Endothelial cell (in vitro differentiated cells): Measurements from ENCODE around the gene MT4. TPM values are rescaled to one million over a fixed set of nuclear protein-coding genes. Genes with fewer than 3 reads are reported as not detected.

Source experiments
- DNase-seq: peaks from one replicate; pipeline ENCODE4 v3.0.0; 2021; ENCODE audit warnings: low spot score
- H3K27ac Mint-ChIP-seq: one replicate; pipeline ENCODE4 v1.8.0; 2021; ENCODE audit warnings: mixed read lengths, inconsistent platforms; ENCODE audit not compliant: unreplicated experiment
- H3K27me3 Mint-ChIP-seq: one replicate; pipeline ENCODE4 v1.8.0; 2021; ENCODE audit warnings: mild to moderate bottlenecking, moderate library complexity, mixed read lengths, inconsistent platforms; ENCODE audit not compliant: unreplicated experiment
- H3K36me3 Mint-ChIP-seq: one replicate; pipeline ENCODE4 v1.8.0; 2021; ENCODE audit warnings: mild to moderate bottlenecking, low read depth, mixed read lengths, inconsistent platforms; ENCODE audit not compliant: unreplicated experiment
- H3K4me1 Mint-ChIP-seq: one replicate; pipeline ENCODE4 v1.8.0; 2021; ENCODE audit warnings: mild to moderate bottlenecking, mixed read lengths, inconsistent platforms; ENCODE audit not compliant: unreplicated experiment
- H3K4me3 Mint-ChIP-seq: one replicate; pipeline ENCODE4 v1.8.0; 2021; ENCODE audit warnings: mild to moderate bottlenecking, mixed read lengths, inconsistent platforms; ENCODE audit not compliant: unreplicated experiment
- H3K9me3 Mint-ChIP-seq: one replicate; pipeline ENCODE4 v1.8.0; 2021; ENCODE audit warnings: mixed read lengths, inconsistent platforms; ENCODE audit not compliant: unreplicated experiment
- total RNA-seq: library from RNA; stranded (reverse); fragmentation: NEBNext Ultra II Directional; extraction: Animal tissue kit (Norgen Biotek cat#: 25700); gene quantifications from one replicate; pipeline ENCODE4 v1.2.1, GENCODE V29; 2021; ENCODE audit not compliant: unreplicated experiment
- TF ChIP-seq, protein P1 (sequence below): fragments of 200-600 bp; sonication (generic); IDR thresholded peaks from one replicate; pipeline ENCODE4 v1.5.0; 2021; ENCODE audit warnings: antibody characterized with exemption; ENCODE audit not compliant: unreplicated experiment

The MT4 gene
- total RNA-seq, 1 donor from 2014 or later, result not detected

DNA sequence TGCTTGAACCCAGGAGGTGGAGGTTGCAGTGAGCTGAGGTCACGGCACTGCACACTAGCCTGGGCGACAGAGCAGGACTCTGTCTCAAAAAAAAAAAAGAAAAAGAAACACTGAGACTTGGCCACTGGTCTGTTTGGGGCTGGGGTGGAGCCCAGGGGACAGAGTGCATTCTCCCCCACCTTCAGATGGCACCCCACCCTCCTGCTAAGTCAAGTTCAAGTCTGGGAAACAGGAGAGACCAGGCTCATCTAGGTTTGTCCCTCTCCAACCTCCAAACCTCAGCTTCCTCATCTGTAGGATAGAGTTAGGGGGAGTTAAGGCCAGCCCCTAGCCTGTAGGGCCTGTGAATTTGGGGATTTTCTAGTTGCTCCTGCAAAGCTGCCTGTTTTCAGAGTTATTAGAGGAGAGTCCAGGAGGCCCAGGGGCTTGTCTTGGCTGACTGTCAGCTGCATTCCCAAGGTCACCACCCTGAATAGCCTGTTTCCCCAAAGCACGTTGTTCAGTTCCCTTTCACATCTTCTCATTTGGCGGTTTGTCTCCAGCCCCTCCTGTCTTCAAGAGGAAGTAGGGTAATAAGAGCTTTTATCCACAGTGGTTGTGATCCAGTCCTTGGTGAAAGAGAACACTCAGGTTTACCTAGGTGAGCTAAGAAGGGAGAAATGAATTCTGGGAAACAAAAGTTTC, 26.6 kb downstream of the MT4 start:
- TF ChIP-seq, protein P1, sequence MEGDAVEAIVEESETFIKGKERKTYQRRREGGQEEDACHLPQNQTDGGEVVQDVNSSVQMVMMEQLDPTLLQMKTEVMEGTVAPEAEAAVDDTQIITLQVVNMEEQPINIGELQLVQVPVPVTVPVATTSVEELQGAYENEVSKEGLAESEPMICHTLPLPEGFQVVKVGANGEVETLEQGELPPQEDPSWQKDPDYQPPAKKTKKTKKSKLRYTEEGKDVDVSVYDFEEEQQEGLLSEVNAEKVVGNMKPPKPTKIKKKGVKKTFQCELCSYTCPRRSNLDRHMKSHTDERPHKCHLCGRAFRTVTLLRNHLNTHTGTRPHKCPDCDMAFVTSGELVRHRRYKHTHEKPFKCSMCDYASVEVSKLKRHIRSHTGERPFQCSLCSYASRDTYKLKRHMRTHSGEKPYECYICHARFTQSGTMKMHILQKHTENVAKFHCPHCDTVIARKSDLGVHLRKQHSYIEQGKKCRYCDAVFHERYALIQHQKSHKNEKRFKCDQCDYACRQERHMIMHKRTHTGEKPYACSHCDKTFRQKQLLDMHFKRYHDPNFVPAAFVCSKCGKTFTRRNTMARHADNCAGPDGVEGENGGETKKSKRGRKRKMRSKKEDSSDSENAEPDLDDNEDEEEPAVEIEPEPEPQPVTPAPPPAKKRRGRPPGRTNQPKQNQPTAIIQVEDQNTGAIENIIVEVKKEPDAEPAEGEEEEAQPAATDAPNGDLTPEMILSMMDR, result no peak
- H3K27me3 Mint-ChIP-seq, result peaks cover 27% of the 10 kb centered on the region
- H3K4me1 Mint-ChIP-seq, result peaks cover 13% of the 10 kb centered on the region
- no peaks in the 10 kb centered on the region for H3K9me3 Mint-ChIP-seq
- no peak overlapping the region for H3K4me3 Mint-ChIP-seq
- DNase-seq, result no peak
- no peaks in the 10 kb centered on the region for H3K36me3 Mint-ChIP-seq
- H3K27ac Mint-ChIP-seq, result no peak overlapping the region

DNA sequence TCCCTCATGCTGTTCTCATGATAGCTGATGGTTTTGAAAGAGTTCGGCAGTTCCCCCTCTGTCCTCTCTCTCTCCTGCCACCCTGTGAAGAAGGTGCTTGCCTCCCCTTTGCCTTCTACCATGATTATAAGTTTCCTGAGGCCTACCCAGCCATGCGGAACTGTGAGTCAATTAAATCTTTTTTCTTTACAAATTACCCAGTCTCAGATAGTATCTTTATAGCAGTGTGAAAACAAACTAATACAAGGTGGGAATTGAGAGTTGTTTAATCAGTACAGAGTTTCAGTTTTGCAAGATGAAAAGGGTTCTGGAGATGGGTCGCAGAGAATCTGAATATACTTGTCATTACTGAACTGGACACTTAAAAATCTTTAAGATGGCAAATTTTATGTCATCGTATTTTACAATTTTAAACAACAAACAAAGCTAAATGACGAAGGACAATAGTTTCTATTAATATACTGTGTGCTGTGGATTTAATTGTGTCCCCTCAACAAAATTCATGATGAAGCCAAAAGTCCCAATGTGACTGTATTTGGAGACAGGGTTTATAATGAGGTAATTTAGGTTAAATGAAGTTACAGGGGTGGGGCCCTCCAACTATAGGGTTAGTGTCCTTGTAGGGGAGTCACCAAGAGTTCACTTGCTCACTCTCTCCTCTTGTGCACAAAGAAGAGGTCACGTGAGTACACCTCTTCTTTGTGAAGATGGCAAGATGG, 28.9 kb downstream of the MT4 start:
- H3K27me3 Mint-ChIP-seq, result peaks cover 14% of the 10 kb centered on the region

DNA sequence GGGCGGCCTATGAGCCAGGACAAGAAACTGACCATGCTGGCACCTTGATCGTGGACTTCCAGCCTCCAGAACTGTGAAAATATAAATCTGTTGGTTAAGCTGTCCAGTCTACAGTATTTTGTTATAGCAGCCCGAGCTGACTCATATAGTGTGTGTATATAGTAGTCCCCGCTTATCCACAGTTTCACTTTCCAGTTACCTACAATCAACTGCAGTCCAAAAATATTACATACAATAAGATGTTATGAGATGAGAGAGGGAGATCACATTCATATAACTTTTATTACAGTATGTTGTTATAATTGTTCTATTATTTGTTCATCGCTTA, 29.4 kb downstream of the MT4 start:
- H3K4me1 Mint-ChIP-seq, result peaks cover 9% of the 10 kb centered on the region
- no peak for DNase-seq
- H3K9me3 Mint-ChIP-seq, result no peaks in the 10 kb centered on the region
- no peak overlapping the region for H3K4me3 Mint-ChIP-seq
- TF ChIP-seq, protein P1, result no peak
- no peak overlapping the region for H3K27ac Mint-ChIP-seq
- H3K27me3 Mint-ChIP-seq, result peaks cover 12% of the 10 kb centered on the region
- no peaks in the 10 kb centered on the region for H3K36me3 Mint-ChIP-seq

More for the DNA sequence above, 28.9 kb downstream of the MT4 start:
- no peak for DNase-seq
- Mint-ChIP-seq H3K9me3 (no peaks in the 10 kb centered on the region), H3K4me1 (peaks cover 11% of the 10 kb centered on the region), H3K36me3 (no peaks in the 10 kb centered on the region), H3K27ac (no peak overlapping the region), H3K4me3 (no peak overlapping the region)
- TF ChIP-seq, protein P1, result no peak

DNA sequence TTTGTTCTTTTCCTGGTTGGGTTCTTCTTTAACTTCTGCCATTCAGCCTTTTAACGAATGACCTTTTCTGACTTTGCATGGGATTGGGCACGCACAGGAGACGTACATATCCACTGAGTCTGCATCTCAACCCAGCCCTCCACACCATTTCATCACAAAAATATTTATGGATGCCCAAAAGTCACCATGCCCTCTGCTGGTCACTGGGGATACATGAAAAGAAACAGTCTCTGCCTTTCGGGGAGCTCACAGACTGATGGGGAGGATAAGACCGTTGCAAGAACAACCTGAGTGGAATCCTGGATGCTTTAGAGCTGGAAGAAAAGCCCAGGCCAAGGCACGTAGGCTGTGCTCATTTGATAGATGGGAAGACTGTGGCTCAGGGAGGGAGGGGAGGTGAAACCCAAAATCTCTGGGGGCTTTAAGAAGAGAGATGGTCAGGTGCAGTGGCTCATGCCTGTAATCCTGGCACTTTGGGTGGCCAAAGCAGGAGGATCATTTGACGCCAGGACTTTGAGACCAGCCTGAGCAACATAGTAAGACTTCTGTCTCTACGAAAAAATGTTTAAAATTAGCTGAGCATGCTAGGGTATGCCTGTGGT, 35.6 kb downstream of the MT4 start:
- Mint-ChIP-seq H3K27me3 (peaks cover 12% of the 10 kb centered on the region), H3K27ac (no peak overlapping the region), H3K4me3 (no peak overlapping the region), H3K4me1 (no peaks in the 10 kb centered on the region), H3K9me3 (no peaks in the 10 kb centered on the region), H3K36me3 (no peaks in the 10 kb centered on the region)
- TF ChIP-seq, protein P1, result peak; percentile 72
- DNase-seq, result peak; percentile 47

DNA sequence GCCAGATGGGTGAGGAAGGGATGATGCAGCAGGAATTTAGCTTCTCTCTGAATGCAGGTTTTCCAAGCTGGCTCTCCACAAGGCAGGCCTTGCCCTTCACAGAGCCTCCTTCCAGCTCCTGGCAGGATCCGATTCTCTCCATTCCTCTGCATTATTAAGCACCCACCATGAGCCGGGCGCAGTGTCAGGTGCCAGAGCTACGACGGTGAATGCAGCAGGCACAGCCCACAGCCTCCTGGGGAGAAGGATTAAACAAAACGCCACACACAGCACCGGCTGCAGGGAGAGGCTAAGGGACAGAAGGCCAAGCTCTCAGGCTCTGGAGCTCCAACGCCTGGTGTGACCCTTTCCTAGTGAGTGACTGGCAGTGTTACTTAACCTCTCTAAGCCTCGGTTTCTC, 36.5 kb downstream of the MT4 start:
- no peak for DNase-seq
- peaks cover 12% of the 10 kb centered on the region for H3K27me3 Mint-ChIP-seq
- H3K27ac Mint-ChIP-seq, result no peak overlapping the region
- H3K9me3 Mint-ChIP-seq, result no peaks in the 10 kb centered on the region
- no peak overlapping the region for H3K4me3 Mint-ChIP-seq
- H3K4me1 Mint-ChIP-seq, result peaks cover under 1% of the 10 kb centered on the region
- no peaks in the 10 kb centered on the region for H3K36me3 Mint-ChIP-seq
- TF ChIP-seq, protein P1, result no peak
